Middle frontal gyrus (tissue), 1 donor: ENCODE results near the gene TPSG1.
"Not testable (repeated sequence)": the region's sequence is repeated elsewhere in the genome, so short reads cannot be mapped to it uniquely, and the experiment has no call there.

Source experiments
- DNase-seq: peaks from one replicate; pipeline ENCODE4 v3.0.0-alpha.2; 2015; ENCODE audit warnings: low spot score; ENCODE audit errors: extremely low spot score

The TPSG1 gene

DNA sequence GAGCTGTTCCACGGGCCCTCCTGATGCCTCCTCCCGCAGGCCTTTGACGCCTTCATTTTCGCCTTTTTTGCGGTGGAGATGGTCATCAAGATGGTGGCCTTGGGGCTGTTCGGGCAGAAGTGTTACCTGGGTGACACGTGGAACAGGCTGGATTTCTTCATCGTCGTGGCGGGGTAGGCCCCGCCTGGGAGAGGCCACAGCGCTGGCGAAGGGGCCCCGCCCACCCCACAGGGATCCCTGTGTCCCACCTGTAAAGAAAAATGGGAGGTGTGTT, 29.7 kb downstream of the TPSG1 start:
- DNase-seq = no peak

DNA sequence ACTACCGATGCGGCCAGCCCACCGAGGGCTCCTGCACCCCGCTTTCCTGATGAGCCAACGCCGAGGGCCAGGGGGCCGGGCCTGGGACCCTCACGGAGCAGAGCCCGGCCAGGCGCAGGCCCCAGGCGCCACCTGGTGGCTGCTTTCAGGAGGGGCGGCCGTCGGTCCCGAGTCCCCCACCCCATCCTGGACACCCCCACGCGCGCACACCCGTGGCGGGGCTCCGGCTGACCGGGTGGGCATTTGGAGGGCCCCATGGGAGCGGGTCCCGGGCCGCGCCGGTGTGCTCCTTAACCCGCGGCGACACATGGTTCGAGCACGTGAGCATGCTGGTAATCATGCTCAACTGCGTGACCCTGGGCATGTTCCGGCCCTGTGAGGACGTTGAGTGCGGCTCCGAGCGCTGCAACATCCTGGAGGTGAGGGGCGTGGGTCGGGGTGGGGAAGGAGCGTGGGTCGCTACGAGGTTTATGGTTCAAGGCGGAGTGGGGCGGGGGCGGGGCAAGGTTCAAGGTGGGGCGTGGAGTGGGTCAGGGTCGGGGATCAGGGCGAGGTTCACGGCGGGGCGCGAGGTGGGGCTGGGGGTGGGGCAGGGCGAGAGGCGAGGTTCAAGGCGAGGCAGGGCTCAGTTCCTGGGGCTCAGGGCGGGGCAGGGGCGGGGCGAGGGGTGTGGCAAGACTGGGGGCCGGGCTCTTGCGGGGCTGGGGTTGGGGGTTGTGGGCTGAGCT, 30.2 kb downstream of the TPSG1 start:
- DNase-seq = no peak

- no peak for DNase-seq
Observed at GRCh38 chr16:1193825-1194581, 31.1 kb downstream of the TPSG1 start.

DNA sequence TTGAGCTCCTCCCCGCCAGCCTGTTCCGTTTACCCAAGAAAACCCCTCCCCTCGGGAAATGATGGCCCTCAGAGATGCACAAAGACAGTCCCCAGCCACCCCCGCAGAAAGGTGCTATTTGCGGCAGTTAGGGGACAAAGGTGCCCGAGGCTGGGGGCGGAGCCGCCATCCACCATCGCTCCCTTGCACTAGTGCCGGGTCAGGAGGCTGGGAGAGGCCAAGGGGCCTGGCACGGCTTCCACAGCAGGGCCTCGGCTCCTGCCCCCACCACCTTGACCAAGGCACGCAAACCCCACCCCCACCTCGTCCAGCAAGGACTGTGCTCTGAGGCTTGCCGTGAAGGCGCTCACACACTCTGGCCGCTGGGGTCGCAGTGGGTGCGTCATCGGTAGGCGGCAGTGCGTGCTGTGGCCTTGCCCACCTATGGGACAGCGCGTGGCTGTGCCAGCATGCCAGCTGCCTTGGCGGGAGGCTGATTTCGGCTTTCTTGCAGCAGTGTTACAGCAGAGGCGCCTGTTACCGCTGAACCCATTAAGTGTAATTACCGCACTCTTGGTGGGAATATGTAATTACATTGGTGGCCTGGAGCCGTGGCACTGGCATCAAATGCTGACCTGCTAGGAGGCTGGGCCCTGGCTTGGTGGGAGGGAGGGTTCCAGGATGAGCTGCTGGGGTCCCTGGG, 31.8 kb downstream of the TPSG1 start:
- peak; percentile 14 for DNase-seq

- DNase-seq = no peak
Observed at GRCh38 chr16:1192384-1193073, 32.5 kb downstream of the TPSG1 start.

DNA sequence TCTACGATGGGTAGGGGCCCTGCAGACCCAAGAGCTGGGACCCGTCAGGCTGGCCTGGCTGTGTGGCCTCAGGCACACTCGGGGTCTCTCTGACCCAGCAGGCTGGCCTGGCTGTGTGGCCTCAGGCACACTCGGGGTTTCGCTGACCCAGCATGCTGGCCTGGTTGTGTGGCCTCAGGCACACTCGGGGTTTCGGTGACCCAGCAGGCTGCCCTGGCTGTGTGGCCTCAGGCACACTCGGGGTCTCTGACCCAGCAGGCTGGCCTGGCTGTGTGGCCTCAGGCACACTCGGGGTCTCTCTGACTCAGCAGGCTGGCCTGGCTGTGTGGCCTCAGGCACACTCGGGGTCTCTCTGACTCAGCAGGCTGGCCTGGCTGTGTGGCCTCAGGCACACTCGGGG, 34.3 kb downstream of the TPSG1 start:
- DNase-seq = not testable (repeated sequence)

GRCh38 chr16:1189455-1189854, 35.6 kb downstream of the TPSG1 start:
- no peak for DNase-seq

- no peak for DNase-seq
Observed at GRCh38 chr16:1188432-1189189, 36.5 kb downstream of the TPSG1 start.

DNA sequence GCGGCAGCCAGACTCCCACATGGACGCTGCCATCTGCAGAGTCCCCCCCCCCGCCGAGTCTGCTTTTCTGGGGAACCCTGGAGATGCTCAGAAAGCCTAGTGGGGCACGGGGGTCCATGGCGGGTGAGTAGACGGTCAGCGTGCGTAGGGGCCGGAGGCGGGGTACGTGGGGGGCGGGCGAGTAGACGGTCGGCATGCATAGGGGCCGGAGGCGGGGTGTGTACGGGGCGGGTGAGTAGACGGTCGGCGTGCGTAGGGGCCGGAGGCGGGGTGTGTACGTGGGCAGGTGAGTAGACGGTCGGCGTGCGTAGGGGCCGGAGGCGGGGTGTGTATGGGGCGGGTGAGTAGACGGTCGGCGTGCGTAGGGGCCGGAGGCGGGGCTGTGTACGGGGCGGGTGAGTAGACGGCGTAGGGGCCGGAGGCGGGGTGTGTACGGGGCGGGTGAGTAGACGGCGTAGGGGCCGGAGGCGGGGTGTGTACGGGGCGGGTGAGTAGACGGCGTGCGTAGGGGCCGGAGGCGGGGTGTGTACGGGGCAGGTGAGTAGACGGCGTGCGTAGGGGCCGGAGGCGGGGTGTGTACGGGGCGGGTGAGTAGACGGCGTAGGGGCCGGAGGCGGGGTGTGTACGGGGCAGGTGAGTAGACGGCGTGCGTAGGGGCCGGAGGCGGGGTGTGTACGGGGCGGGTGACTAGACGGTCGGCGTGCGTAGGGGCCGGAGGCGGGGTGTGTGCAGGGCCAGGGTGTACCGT, 39.4 kb downstream of the TPSG1 start:
- DNase-seq = not testable (repeated sequence)

DNA sequence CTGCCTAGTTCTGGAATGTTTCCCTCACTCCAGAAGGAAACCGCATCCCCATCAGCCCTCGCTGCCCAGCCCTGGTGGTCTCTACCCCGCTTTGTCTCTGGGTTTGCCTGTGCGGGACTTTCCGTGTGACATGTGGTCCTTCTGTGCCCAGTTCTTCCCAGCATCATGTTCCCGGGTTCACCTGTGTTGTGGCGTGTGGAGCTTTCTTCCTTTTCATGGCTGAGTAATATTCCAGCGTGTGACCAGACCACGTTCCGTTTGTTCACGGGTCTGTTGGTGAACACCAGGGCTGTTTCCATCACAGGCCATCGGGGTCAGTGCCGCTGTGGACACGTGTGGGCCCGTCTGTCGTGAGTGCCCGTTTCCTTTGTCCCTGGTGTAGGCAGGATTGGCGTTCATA, 40.1 kb downstream of the TPSG1 start:
- no peak for DNase-seq

GRCh38 chr16:1184156-1184868, 40.8 kb downstream of the TPSG1 start:
- DNase-seq = no peak

- DNase-seq = no peak
Observed at GRCh38 chr16:1182950-1183907, 41.8 kb downstream of the TPSG1 start.

GRCh38 chr16:1182316-1182671, 42.8 kb downstream of the TPSG1 start:
- DNase-seq = no peak

DNA sequence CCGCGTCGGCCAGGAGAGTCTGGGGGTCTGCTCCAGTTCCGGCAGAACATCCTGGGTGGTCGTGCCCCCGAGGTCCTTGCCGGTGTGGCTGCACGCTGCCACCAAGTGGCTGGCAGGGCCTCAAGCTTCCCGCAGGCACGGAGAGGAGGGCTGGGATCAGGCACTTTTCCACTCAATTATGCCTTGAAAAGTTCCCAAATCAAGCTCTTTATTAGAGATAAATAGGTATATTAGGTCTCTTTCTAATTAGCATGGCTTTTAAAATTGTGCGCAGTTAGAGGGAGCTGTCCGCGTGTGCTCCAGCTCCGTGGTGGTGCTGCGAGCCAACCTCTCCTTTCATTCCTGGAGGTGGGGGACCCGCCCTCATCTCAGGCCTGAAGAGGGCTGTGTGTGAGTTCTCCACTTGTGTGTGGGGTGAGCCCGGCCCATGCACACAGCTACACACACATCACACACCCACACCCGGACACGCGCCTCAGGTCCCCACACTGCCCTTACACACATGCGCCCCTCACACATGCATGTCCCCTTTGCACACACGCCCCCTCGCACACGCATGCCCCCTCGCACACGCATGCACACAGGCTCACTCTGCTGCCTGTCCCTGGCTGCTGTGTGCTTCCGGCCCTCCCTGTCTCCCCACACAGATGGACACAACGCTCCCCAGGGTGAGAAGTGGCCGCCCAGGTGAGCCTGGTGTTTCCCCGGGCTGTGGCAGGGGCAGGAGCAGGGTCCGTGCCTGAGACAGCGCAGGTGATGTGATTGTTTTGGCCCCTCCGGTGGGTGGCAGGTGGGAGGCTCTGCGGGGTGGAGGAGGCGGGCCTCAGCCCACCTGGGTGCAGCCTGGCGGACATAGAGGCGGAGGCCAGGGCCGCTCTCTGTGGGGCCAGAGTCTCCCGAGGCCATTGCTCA, 43.4 kb downstream of the TPSG1 start:
- DNase-seq = no peak

DNA sequence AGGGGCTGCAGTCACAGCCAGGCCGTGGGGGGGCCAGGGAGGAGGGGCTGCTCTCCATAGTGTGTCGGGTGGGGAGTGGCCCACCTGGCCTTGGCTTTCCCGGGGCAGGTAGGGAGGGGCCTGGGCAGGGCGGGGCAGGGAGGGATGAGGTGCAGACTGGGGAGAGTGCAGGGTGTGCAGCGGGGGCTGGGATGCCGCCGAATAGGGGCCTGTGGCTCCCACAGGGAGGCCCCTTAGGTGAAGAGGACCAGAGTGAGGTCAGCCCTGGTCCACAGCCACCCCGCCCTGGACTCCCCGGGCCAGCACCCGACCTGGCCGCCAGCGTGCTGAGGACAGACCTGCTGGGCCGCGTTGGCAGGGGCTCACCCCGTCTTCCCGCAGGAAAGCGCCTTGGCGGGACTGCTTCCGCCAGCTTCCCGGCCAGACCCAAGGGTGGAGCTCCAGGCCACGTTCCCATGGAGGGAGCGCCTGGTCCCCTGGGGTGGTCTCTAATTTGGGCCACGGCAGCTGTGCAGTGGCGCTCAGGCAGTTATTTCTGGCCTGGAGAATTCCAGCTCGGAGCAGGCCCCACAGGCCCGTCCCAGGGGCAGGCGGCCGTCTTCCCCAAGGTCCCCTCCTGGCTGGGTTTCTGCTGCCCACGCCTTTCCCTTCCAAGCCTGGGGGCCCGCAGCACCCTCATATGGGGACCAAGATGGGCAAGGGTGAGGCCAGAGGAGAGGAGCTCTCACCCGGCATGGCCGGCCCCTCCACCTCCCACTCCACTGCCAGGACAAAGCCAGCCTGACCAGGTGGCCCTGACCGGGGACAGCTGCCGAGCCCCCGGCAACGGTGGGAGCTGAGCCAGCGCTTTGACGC, 44.3 kb downstream of the TPSG1 start:
- DNase-seq = no peak

DNA sequence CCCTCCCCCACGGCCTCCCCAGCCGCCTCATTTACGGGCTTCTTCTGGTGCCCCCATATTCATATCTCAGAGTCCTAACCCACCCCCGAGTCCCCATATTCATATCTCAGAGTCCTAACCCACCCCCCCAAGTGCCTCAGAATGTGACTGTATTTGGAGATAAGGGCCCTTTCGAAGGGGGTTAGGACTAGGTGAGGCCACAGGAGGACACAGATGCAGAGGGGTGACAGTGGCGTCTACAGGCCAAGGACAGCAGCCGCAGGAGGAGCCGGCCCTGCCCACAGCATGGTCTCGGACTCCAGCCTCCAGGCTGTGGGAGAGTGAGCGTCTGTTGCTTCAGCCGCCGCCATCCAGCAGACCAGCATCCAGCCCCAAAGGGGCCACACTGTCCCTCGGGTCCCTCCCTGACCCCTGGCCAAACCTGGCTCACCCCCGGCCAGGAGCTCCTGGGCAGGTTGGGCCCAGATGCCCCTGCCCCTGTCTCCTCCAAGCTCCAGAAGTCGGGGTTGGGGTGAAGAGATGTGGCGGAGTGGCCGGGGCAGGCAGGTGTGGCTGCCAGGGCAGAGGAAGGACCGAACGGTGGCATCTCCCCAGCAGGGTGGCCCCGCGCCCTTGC, 46.7 kb downstream of the TPSG1 start:
- DNase-seq = no peak
